Measurements from ENCODE around the gene SH3RF1.

GRCh38 chr4:169225812-169226211 is 44.9 kb downstream of the SH3RF1 start:
- TF ChIP-seq, protein P1, sequence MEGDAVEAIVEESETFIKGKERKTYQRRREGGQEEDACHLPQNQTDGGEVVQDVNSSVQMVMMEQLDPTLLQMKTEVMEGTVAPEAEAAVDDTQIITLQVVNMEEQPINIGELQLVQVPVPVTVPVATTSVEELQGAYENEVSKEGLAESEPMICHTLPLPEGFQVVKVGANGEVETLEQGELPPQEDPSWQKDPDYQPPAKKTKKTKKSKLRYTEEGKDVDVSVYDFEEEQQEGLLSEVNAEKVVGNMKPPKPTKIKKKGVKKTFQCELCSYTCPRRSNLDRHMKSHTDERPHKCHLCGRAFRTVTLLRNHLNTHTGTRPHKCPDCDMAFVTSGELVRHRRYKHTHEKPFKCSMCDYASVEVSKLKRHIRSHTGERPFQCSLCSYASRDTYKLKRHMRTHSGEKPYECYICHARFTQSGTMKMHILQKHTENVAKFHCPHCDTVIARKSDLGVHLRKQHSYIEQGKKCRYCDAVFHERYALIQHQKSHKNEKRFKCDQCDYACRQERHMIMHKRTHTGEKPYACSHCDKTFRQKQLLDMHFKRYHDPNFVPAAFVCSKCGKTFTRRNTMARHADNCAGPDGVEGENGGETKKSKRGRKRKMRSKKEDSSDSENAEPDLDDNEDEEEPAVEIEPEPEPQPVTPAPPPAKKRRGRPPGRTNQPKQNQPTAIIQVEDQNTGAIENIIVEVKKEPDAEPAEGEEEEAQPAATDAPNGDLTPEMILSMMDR (IDR thresholded peaks at IDR 0.05): no peak
- TF ChIP-seq POLR2AphosphoS5 (IDR thresholded peaks at IDR 0.05) (no peak), EP300 (IDR thresholded peaks at IDR 0.05) (no peak)
